SK-N-DZ (cell line): Measurements from ENCODE around the gene PLA2G7. TPM values are rescaled to one million over a fixed set of nuclear protein-coding genes. Genes with fewer than 3 reads are reported as not detected.
"Not testable (repeated sequence)": the region's sequence is repeated elsewhere in the genome, so short reads cannot be mapped to it uniquely, and the experiment has no call there.

ENCODE experiments used
- DNase-seq: peaks from one replicate; pipeline ENCODE4 v3.0.0-alpha.2; 2015; ENCODE audit warnings: low spot score
- polyA plus RNA-seq, 2 experiments: library from polyadenylated mRNA; depleted of rRNA; stranded (reverse); fragments of >200 nt; gene quantifications; 2 replicates each; pipeline ENCODE4 v1.2.3, GENCODE V29; 2014

Gene PLA2G7
- polyA plus RNA-seq (2014; cell fraction: cytosol; rRNA removed) = not detected in 2 replicates
- not detected in 2 replicates for polyA plus RNA-seq (2014; cell fraction: nucleus; rRNA removed)

DNA sequence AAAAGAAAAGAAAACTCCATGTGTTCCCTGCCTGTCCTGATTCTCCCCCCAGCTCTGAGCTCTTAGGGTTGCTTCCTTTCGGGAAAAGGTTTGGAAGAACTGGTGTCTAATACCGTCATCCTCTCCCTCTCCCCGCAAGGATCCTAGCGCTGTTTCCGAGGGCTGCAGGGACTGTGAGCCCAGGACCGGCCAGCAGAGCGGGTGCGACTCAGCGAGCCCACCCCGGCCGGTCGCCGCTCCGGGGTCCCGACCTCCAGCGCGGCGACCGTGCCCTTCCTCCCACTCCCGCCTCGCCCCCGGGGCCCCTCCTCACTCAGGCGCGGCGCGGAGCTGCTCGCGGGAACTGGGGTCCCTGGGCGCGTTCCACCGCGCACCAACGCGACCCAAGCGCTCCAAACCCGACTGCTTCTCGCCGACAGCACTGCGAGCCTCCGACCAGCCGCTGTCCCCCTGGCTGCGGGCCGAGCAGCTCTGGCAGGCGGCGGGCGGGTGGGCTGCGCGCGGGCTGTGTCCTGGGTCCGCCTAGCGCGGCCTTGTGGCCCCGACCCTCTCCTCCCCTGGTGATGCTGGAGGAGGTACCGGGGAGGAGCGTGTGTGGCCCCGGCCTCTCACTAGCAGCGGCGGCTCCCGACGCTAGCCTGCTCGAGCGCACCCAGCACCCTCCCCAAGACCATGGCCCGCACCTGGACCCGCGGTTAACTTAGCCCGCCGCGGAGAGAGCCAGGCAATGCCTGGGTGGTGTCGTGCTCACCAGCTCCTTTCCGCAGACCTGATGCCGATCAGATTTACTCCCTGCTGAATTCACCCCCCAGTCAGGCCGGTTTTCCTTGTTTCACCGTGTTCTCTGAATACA is at the start of gene PLA2G7:
Gene PLA2G7, minus strand, starts transcription at position 509 of the 853 bp plus-strand sequence. CDS start 12,484 bp downstream, outside the sequence.
- DNase-seq = no peak

GRCh38 chr6:46784535-46784934 is 49.4 kb upstream of the PLA2G7 start:
- DNase-seq = no peak

DNA sequence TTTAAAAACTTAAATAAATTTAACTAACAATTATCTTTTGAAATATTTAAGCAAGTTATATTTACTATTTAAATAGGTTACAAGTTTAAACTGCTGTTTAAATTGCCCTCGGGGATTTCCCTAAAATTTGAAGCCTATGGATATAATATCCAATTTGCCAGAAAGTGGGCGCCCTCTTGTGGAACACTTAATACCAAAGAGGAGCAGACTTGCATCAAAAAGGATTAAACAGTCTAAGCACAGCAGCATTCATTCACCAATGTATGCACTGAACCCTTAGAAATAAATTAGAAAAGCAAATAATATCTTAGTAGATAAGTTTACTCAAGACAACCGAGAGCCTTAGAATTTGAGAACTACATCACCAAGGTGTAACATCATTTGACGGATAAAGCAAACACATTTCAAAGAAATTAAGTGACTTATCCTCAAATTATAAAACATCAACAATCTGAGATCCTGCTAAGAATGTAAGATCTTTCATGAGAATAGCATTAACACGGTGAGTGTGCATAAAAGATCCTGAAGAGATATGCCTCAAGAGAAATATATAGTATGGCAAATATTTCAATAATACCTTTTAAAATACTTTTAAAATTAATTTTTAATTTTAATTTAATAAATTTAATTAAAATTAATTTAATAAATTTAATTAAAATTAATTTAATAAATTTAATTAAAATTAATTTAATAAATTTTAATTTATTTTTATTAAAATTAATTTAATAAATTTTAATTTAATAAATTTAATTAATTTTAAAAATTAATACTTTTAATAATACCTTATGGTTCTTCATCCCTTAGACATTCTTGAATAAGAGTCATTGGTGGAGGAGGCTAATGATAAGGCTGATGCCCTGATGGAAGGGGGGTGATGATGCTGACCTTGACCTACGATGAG is 46.6 kb upstream of the PLA2G7 start:
- DNase-seq = peak; percentile 52

DNA sequence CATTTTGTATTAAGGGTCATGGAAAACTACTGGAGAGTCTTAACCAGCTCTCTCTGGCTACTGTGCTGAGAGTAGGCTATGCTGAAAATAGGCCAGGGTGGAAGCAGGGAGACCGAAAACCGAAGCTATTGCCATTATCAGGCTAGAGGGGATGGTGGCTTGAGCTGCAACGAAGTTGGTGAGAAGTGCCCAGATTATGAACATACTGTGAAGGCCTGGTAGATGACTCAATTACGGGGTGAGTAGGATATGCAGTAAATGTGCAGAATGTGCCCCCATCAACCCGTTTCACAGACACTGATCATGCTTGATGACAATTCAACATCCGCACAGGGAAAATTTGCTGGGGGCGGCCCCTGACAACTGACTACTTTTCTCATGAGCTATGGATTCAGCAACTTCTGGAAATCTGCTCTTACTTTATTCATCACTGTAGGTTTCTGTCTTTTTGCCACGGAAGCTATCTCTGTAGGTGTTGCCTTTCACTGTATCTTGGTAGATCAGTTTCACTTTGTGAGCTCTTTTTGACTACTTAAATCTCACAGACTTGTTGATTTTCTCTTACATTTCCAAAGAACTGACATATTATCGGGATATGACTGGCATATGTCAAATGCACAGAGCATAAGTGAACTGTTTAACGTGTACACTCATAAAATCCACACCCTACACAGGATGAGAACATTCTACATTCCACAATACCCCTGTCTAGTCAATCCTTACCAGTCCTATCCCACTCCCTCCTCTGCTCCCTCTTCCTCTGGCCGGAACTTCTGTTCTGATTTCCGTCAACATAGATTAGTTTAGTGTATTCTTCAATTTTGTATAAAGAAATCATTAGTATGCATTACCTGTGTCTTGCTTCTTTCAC is 42.5 kb upstream of the PLA2G7 start:
- DNase-seq = no peak

- no peak for DNase-seq
Measured at GRCh38 chr6:46776070-46776712, 41.0 kb upstream of the PLA2G7 start.

- not testable (repeated sequence) for DNase-seq
Measured at GRCh38 chr6:46774736-46775135, 39.6 kb upstream of the PLA2G7 start.

- DNase-seq = no peak
Measured at GRCh38 chr6:46773201-46773855, 38.2 kb upstream of the PLA2G7 start.

- no peak for DNase-seq
Measured at GRCh38 chr6:46772762-46773161, 37.6 kb upstream of the PLA2G7 start.

- DNase-seq = no peak
Measured at GRCh38 chr6:46772016-46772415, 36.8 kb upstream of the PLA2G7 start.

GRCh38 chr6:46764961-46765360 is 29.8 kb upstream of the PLA2G7 start:
- DNase-seq = no peak

DNA sequence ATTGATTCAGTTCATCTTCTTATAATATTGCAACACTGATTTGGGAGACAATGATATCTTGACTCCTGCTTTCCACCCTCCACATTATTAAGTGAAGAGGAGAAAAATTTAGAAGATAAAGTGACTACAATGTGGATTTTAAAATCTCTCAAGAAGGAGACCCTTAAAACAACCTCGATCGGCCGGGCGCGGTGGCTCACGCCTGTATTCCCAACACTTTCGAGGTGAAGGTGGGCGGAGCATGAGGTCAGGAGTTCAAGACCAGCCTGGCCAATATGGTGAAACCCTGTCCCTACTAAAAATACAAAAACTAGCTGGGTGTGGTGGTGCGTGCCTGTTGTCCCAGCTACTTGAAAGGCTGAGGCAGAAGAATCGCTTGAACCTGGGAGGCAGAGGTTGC is 29.1 kb upstream of the PLA2G7 start:
- DNase-seq = not testable (repeated sequence)

GRCh38 chr6:46763466-46763865 is 28.3 kb upstream of the PLA2G7 start:
- no peak for DNase-seq

GRCh38 chr6:46760925-46761324 is 25.8 kb upstream of the PLA2G7 start:
- no peak for DNase-seq

GRCh38 chr6:46758960-46759753 is 24.0 kb upstream of the PLA2G7 start:
- no peak for DNase-seq

GRCh38 chr6:46757214-46757596 is 22.0 kb upstream of the PLA2G7 start:
- no peak for DNase-seq

- DNase-seq = no peak
Measured at GRCh38 chr6:46756469-46757213, 21.5 kb upstream of the PLA2G7 start.

GRCh38 chr6:46755865-46756264 is 20.7 kb upstream of the PLA2G7 start:
- no peak for DNase-seq

DNA sequence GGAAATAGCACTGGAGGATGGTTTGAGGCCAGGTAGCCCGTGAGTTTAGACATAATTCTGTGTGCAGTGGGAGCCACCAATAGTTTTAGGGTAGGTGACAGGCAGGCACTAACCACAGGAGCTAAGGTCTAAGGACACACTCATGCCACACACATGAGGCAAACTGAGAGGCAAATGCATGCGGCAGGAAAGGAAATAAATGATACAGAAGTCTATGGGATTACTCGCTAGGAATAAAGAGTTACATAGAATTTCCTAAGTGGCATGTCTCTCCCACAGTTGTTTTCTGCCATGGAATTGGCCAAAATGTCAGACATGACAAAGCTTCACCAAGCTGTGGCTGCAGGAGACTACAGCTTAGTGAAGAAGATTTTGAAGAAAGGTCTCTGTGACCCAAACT is 16.5 kb upstream of the PLA2G7 start:
- DNase-seq = no peak

- no peak for DNase-seq
Measured at GRCh38 chr6:46749731-46750130, 14.6 kb upstream of the PLA2G7 start.
